Measurements from ENCODE around the gene TBC1D22A. TPM values are rescaled to one million over a fixed set of nuclear protein-coding genes. Genes with fewer than 3 reads are reported as not detected.
A peak's percentile ranks its signal among the peaks of the same experiment; 100 is the strongest.

Gene TBC1D22A
- total and polyA plus RNA-seq, 7 experiments from 2014 or later = 18.6 to 50.1 (median 39.3) TPM

DNA sequence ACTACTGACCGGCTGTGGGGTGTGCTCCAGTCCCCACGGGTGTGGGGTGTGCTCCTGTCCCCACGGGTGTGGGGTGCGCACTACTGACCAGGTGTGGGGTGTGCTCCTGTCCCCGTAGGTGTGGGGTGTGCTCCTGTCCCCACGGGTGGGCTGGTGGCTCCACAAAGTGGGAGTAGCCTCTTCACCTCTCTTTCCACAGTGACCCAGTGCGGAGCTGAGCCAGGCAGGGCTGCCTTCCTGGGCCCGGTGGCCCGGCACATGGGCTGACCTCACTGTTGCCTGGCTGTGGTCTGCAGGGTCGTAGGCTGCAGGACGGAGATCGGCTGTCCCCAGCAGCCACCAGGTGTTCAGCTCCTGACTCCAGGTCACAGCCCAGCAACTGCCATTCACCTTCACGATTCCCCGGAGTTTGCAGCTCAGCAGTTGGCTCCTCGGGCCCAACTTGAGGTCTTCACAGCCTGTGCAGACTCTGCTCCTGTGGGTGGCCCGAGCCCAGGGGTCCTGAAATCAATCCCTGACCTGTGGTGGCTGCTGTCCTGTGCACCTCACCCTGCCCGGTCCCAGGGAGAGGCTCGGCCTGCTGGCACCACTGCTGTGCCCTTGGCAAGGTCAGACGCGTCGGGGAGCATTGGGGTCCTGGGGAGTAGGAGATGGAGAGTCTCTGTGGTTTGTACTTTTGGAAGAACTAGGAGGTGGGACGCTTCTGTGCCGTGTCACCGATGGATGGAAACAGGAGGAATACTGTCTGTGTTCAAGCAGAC is 414.3 kb downstream of the TBC1D22A start:
- Mint-ChIP-seq H3K27ac (no peak overlapping the region), H3K36me3 (peaks cover 3 to 52% (median 42%) of the 10 kb centered on the region in 5 donors), H3K27me3 (no peaks in the 10 kb centered on the region), H3K4me3 (no peak overlapping the region), H3K4me1 (peaks cover 0 to 4% (median 0%) of the 10 kb centered on the region in 7 donors), H3K9me3 (peaks cover 2 to 66% (median 13%) of the 10 kb centered on the region in 11 donors)
- Histone ChIP-seq H3K27me3 (ENCODE audit: control insufficient read depth in 2 of 2, insufficient read depth in 2 of 2, low read length in 2 of 2) (no peaks in the 10 kb centered on the region), H3K4me3 (ENCODE audit: low read length) (no peak overlapping the region), H3K36me3 (ENCODE audit: control insufficient read depth in 2 of 3, insufficient read depth in 3 of 3, low read length in 3 of 3) (peaks cover 0 to 29% (median 0%) of the 10 kb centered on the region in 3 experiments), H3K27ac (ENCODE audit: low read depth, low read length) (no peak overlapping the region), H3K9me3 (ENCODE audit: control insufficient read depth in 2 of 3, low read length in 3 of 3) (peaks cover 0 to 27% (median 0%) of the 10 kb centered on the region in 3 experiments), H3K4me1 (ENCODE audit: control insufficient read depth in 2 of 2, insufficient read depth in 2 of 2, low read length in 2 of 2) (no peaks in the 10 kb centered on the region)
- DNase-seq (no peak), ATAC-seq (no peak)
- ChIA-PET POLR2A (no interaction called here), CTCF (no interaction called here)
- intact Hi-C loops (cut with micrococcal nuclease) = no loop called here

DNA sequence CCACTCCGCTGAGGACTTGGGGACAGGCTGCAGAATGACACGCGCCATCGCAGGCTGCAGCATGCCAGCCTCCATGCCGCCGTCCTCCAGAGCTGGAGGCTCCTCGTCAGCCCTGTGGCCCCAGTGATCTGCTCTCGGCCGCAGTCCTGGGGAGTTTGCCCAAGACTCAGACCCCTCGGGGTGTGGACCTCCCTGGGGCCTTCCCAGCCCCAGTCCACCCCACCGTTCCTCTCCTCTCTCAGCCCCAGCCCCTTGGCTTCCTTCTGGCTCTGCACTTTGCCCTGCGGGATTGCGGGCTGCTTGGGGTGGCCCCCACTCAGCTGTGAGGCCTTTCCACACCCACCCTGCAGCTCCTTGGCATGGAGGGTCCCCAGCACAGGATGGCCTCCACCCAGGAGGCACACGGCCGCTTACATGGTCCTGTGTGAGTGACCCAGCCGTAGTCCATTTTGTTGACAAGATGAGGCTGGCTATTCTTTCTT is 414.9 kb downstream of the TBC1D22A start:
- Histone ChIP-seq H3K27me3 (ENCODE audit: control insufficient read depth in 2 of 2, insufficient read depth in 2 of 2, low read length in 2 of 2) (no peaks in the 10 kb centered on the region), H3K4me1 (ENCODE audit: control insufficient read depth in 2 of 2, insufficient read depth in 2 of 2, low read length in 2 of 2) (no peaks in the 10 kb centered on the region), H3K36me3 (ENCODE audit: control insufficient read depth in 2 of 3, insufficient read depth in 3 of 3, low read length in 3 of 3) (peaks cover 0 to 29% (median 0%) of the 10 kb centered on the region in 3 experiments), H3K4me3 (ENCODE audit: low read length) (no peak overlapping the region), H3K9me3 (ENCODE audit: control insufficient read depth in 2 of 3, low read length in 3 of 3) (peaks cover 0 to 33% (median 0%) of the 10 kb centered on the region in 3 experiments), H3K27ac (ENCODE audit: low read depth, low read length) (no peak overlapping the region)
- peaks cover 0 to 4% (median 0%) of the 10 kb centered on the region in 7 donors for H3K4me1 Mint-ChIP-seq
- POLR2A ChIA-PET = no interaction called here
- ATAC-seq (no peak), DNase-seq (no peak)
- peaks cover 3 to 48% (median 40%) of the 10 kb centered on the region in 5 donors for H3K36me3 Mint-ChIP-seq
- CTCF ChIA-PET = no interaction called here
- intact Hi-C loops (cut with micrococcal nuclease) = no loop called here
- H3K9me3 Mint-ChIP-seq = peaks cover 3 to 72% (median 13%) of the 10 kb centered on the region in 11 donors
- H3K27ac Mint-ChIP-seq = no peak overlapping the region
- no peaks in the 10 kb centered on the region for H3K27me3 Mint-ChIP-seq
- no peak overlapping the region for H3K4me3 Mint-ChIP-seq

DNA sequence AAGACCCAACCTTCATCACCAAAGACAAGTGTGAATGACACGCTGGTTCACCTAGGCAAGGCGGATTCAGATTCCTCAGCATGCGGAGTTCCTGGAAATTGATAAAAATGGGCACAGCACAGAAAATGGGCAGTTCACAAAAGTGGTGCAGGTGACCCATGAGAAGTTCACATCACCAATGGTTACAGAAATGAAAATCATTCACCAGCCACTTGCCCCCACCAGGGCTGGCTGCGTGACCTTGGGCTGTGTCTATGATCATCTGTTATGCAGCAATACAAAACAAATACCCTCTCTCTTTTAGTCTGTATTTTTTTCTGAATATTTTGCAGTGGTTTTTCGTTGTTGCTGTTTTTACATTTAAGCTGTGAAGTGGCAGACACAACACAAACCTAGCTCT is 415.9 kb downstream of the TBC1D22A start:
- POLR2A ChIA-PET = interaction anchor here (0.7 kb wide), 1 partner anchor 225 kb away, joined by 3 read pairs; no protein-coding TSS in a partner anchor
- Histone ChIP-seq H3K27ac (ENCODE audit: low read depth, low read length) (no peak overlapping the region), H3K27me3 (ENCODE audit: control insufficient read depth in 2 of 2, insufficient read depth in 2 of 2, low read length in 2 of 2) (no peaks in the 10 kb centered on the region), H3K9me3 (ENCODE audit: control insufficient read depth in 2 of 3, low read length in 3 of 3) (peaks cover 0 to 29% (median 0%) of the 10 kb centered on the region in 3 experiments), H3K4me3 (ENCODE audit: low read length) (no peak overlapping the region), H3K36me3 (ENCODE audit: control insufficient read depth in 2 of 3, insufficient read depth in 3 of 3, low read length in 3 of 3) (peaks cover 0 to 20% (median 0%) of the 10 kb centered on the region in 3 experiments), H3K4me1 (ENCODE audit: control insufficient read depth in 2 of 2, insufficient read depth in 2 of 2, low read length in 2 of 2) (no peaks in the 10 kb centered on the region)
- no peak overlapping the region for H3K4me3 Mint-ChIP-seq
- CTCF ChIA-PET = no interaction called here
- H3K9me3 Mint-ChIP-seq = peaks cover 4 to 81% (median 18%) of the 10 kb centered on the region in 11 donors
- H3K4me1 Mint-ChIP-seq = peaks cover 0 to 4% (median 0%) of the 10 kb centered on the region in 7 donors
- DNase-seq = no peak
- intact Hi-C loops (cut with micrococcal nuclease) = no loop called here
- H3K27ac Mint-ChIP-seq = no peak overlapping the region
- ATAC-seq = no peak
- peaks cover 7 to 49% (median 40%) of the 10 kb centered on the region in 5 donors for H3K36me3 Mint-ChIP-seq
- no peaks in the 10 kb centered on the region for H3K27me3 Mint-ChIP-seq

DNA sequence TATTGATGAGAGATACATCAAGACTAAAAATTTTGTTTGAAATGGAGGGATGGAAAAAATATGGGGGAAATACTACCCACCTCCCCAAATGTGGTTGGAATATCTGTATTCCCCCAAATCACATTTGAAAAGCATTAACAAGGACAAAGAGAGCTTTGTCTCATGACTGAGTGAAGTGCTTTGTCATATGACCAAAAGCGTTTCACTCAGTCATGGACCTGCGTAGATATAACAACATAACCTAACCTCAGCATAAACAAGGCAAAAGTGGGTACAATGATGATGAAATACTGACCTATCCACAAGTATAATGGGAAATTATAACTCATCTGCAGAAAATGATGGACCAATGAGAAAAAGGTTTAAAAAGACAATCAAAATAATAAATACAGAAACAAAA is 418.3 kb downstream of the TBC1D22A start:
- POLR2A ChIA-PET = no interaction called here
- Mint-ChIP-seq H3K4me3 (no peak overlapping the region), H3K27ac (no peak overlapping the region), H3K27me3 (no peaks in the 10 kb centered on the region), H3K36me3 (peaks cover 4 to 42% (median 21%) of the 10 kb centered on the region in 5 donors), H3K4me1 (peaks cover 0 to 4% (median 0%) of the 10 kb centered on the region in 7 donors), H3K9me3 (peaks cover 6 to 91% (median 38%) of the 10 kb centered on the region in 11 donors)
- intact Hi-C loops (cut with micrococcal nuclease) = no loop called here
- Histone ChIP-seq H3K9me3 (ENCODE audit: control insufficient read depth in 2 of 3, low read length in 3 of 3) (peaks cover 0 to 21% (median 0%) of the 10 kb centered on the region in 3 experiments), H3K4me3 (ENCODE audit: low read length) (no peak overlapping the region), H3K27ac (ENCODE audit: low read depth, low read length) (no peak overlapping the region), H3K27me3 (ENCODE audit: control insufficient read depth in 2 of 2, insufficient read depth in 2 of 2, low read length in 2 of 2) (no peaks in the 10 kb centered on the region), H3K36me3 (ENCODE audit: control insufficient read depth in 2 of 3, insufficient read depth in 3 of 3, low read length in 3 of 3) (no peaks in the 10 kb centered on the region), H3K4me1 (ENCODE audit: control insufficient read depth in 2 of 2, insufficient read depth in 2 of 2, low read length in 2 of 2) (no peaks in the 10 kb centered on the region)
- CTCF ChIA-PET = no interaction called here
- DNase-seq = no peak
- ATAC-seq = no peak

DNA sequence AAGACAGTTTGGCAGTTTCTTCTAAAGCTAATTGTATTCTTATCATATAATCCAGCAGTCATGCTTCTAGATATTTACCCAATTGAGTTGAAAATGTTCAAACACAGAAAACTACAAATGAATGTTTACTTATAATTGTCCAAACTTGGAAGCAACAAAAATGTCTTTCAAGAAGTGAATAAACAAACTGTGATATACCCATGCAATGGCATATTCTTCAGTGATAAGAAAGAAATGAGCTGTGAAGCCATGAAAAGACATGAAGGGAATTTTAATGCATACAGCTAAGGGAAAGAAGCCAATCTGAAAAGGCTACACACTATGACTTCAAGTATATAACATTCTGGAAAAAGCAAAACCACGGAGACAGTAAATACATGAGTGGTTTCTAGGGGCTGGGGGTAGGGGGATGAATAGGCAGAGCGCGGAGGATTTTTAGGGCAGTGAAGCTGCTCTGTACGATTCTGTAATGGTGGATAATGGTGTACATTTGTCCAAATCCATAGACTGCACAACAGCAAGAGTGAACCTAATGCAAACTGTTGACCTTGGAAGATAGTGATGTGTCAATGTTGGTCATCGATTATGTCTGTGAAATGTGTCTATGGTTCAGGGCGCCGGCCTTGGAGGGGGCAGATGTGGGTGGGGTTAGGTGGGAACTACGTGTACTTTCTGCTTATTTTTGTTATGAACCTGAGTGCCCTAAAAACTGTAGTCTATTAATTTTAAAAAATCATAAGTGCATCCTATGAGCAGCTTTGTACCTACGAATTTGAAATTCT is 424.9 kb downstream of the TBC1D22A start:
- Histone ChIP-seq H3K27ac (ENCODE audit: low read depth, low read length) (no peak overlapping the region), H3K4me3 (ENCODE audit: low read length) (no peak overlapping the region), H3K36me3 (ENCODE audit: control insufficient read depth in 2 of 3, insufficient read depth in 3 of 3, low read length in 3 of 3) (no peaks in the 10 kb centered on the region), H3K27me3 (ENCODE audit: control insufficient read depth in 2 of 2, insufficient read depth in 2 of 2, low read length in 2 of 2) (no peaks in the 10 kb centered on the region), H3K9me3 (ENCODE audit: control insufficient read depth in 2 of 3, low read length in 3 of 3) (peaks cover 0 to 1% (median 0%) of the 10 kb centered on the region in 3 experiments), H3K4me1 (ENCODE audit: control insufficient read depth in 2 of 2, insufficient read depth in 2 of 2, low read length in 2 of 2) (no peaks in the 10 kb centered on the region)
- H3K27ac Mint-ChIP-seq = no peak overlapping the region
- ATAC-seq (no peak), DNase-seq (no peak)
- peaks cover 0 to 11% (median 4%) of the 10 kb centered on the region in 5 donors for H3K36me3 Mint-ChIP-seq
- no peaks in the 10 kb centered on the region for H3K27me3 Mint-ChIP-seq
- POLR2A ChIA-PET = no interaction called here
- intact Hi-C loops (cut with micrococcal nuclease) = no loop called here
- H3K4me3 Mint-ChIP-seq = no peak overlapping the region
- H3K9me3 Mint-ChIP-seq = peaks cover 2 to 50% (median 34%) of the 10 kb centered on the region in 11 donors
- CTCF ChIA-PET = no interaction called here
- H3K4me1 Mint-ChIP-seq = no peaks in the 10 kb centered on the region

DNA sequence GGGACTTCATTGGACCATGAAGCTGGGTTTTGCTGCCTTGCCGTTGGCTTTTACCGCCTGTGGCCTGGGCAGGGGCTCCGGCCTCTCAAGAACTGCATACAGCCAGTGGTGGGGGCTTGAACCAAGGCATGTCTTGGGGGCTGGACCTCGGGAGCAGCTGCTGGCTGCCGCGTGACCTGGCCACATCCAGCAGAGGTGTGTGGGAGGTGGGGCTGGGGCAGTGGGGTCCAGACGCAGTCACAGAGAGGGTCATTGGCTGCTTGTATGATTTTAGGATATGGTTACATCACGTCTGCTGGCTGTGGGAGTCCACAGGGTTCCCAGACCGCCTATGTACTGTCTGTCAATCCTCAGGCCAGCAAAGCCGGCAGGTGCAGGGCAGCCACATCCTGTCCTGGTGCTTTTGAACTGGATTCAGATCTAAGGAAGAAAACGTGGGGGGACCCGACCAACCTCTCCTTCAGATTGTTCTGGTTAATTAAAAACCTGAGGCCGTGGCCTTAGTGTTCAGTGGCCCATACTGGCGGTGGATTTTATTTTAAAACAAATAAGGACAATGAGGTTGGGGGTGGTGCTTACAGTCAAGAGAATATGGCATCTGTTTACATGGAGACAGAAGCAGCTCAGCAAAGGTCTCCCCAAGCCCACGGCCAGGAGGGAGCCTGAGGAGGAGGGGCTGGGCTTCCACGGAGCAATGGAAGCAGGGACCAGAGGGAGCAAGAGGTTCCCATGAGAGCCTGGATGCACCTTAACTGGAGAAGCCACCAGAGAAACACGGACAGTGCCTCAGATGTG is 426.0 kb downstream of the TBC1D22A start:
- Histone ChIP-seq H3K27ac (ENCODE audit: low read depth, low read length) (no peak overlapping the region), H3K36me3 (ENCODE audit: control insufficient read depth in 2 of 3, insufficient read depth in 3 of 3, low read length in 3 of 3) (no peaks in the 10 kb centered on the region), H3K4me1 (ENCODE audit: control insufficient read depth in 2 of 2, insufficient read depth in 2 of 2, low read length in 2 of 2) (no peaks in the 10 kb centered on the region), H3K27me3 (ENCODE audit: control insufficient read depth in 2 of 2, insufficient read depth in 2 of 2, low read length in 2 of 2) (no peaks in the 10 kb centered on the region), H3K9me3 (ENCODE audit: control insufficient read depth in 2 of 3, low read length in 3 of 3) (no peaks in the 10 kb centered on the region), H3K4me3 (ENCODE audit: low read length) (no peak overlapping the region)
- Mint-ChIP-seq H3K4me3 (no peak overlapping the region), H3K27ac (peak overlapping the region in 1 of 9 donors; percentile 41), H3K9me3 (peaks cover 2 to 39% (median 28%) of the 10 kb centered on the region in 11 donors), H3K4me1 (no peaks in the 10 kb centered on the region), H3K27me3 (no peaks in the 10 kb centered on the region), H3K36me3 (peaks cover 0 to 7% (median 0%) of the 10 kb centered on the region in 5 donors)
- DNase-seq (no peak), ATAC-seq (no peak)
- intact Hi-C loops (cut with micrococcal nuclease) = no loop called here
- POLR2A ChIA-PET = no interaction called here
- CTCF ChIA-PET = no interaction called here

Data from naive thymus-derived CD4-positive, alpha-beta T cell (primary cell).